GM13976 (cell line): Measurements from ENCODE around the gene STBD1.
"Not testable (repeated sequence)": the region's sequence is repeated elsewhere in the genome, so short reads cannot be mapped to it uniquely, and the experiment has no call there.

Source experiments
- DNase-seq: peaks from one replicate; pipeline ENCODE4 v3.0.0; 2012; ENCODE audit warnings: low spot score
- CTCF ChIP-seq: IDR thresholded peaks from 2 replicates; pipeline ENCODE4 v1.5.1; 2012; ENCODE audit warnings: borderline replicate concordance, mild to moderate bottlenecking; ENCODE audit not compliant: insufficient read depth; ENCODE audit errors: extremely low read depth, missing control alignments, control extremely low read depth
- in situ Hi-C: fragments of 300-500 bp; cut with MboI; formaldehyde crosslinking; loops from one replicate; pipeline ENCODE4 v1.12.0; 2022; ENCODE audit warnings: low sequenced_read_pairs, mixed read lengths, inconsistent platforms; ENCODE audit not compliant: unreplicated experiment

The STBD1 gene

GRCh38 chr4:76275486-76276124 lies 30.9 kb upstream of the STBD1 start:
- DNase-seq, result no peak
- in situ Hi-C loops, result no loop called here
- no peak for TF ChIP-seq CTCF

- no peak for TF ChIP-seq CTCF
- no peak for DNase-seq
- in situ Hi-C loops, result no loop called here
Observed at GRCh38 chr4:76276813-76277212, 29.7 kb upstream of the STBD1 start.

- in situ Hi-C loops, result no loop called here
- no peak for TF ChIP-seq CTCF
- DNase-seq, result no peak
Observed at GRCh38 chr4:76277667-76278066, 28.9 kb upstream of the STBD1 start.

GRCh38 chr4:76278583-76278982 lies 27.9 kb upstream of the STBD1 start:
- no peak for DNase-seq
- no peak for TF ChIP-seq CTCF

GRCh38 chr4:76279462-76279861 lies 27.1 kb upstream of the STBD1 start:
- in situ Hi-C loops, result no loop called here
- no peak for DNase-seq
- TF ChIP-seq CTCF, result no peak

More at GRCh38 chr4:76278583-76278982, 27.9 kb upstream of the STBD1 start:
- in situ Hi-C loops, result no loop called here

- no peak for DNase-seq
- no peak for TF ChIP-seq CTCF
- in situ Hi-C loops, result no loop called here
Observed at GRCh38 chr4:76280488-76281441, 25.8 kb upstream of the STBD1 start.

GRCh38 chr4:76281594-76281993 lies 24.9 kb upstream of the STBD1 start:
- in situ Hi-C loops, result not testable (repeated sequence)

More at GRCh38 chr4:76281594-76281993, 24.9 kb upstream of the STBD1 start:
- DNase-seq, result not testable (repeated sequence)
